22Rv1 (cell line): ENCODE data around the gene DDR1.
"Not testable (repeated sequence)": the region's sequence is repeated elsewhere in the genome, so short reads cannot be mapped to it uniquely, and the experiment has no call there.

Experiments
- H3K27ac ChIP-seq: fragments of 450-650 bp; 2 replicates; pipeline ENCODE4 v1.5.1; 2017
- CTCF ChIP-seq: fragments of 450-650 bp; IDR thresholded peaks from 2 replicates; pipeline ENCODE4 v1.5.1; 2017; ENCODE audit warnings: mild to moderate bottlenecking
- ZFX ChIP-seq: fragments of 450-650 bp; IDR thresholded peaks from 2 replicates; pipeline ENCODE4 v1.6.1; 2017; ENCODE audit warnings: antibody characterized with exemption, borderline replicate concordance

Gene DDR1

GRCh38 chr6:30855429-30856075, 28.8 kb upstream of the DDR1 start:
- TF ChIP-seq CTCF (no peak), ZFX (no peak)
- H3K27ac ChIP-seq: no peak overlapping the region

- TF ChIP-seq CTCF (no peak), ZFX (no peak)
- H3K27ac ChIP-seq: no peak overlapping the region
These were observed 27.2 kb upstream of the DDR1 start for GRCh38 chr6:30857112-30857511.

- H3K27ac ChIP-seq: no peak overlapping the region
- TF ChIP-seq ZFX (no peak), CTCF (no peak)
These were observed 26.8 kb upstream of the DDR1 start for GRCh38 chr6:30857549-30857948.

- not testable (repeated sequence) for H3K27ac ChIP-seq
These were observed 24.6 kb upstream of the DDR1 start for GRCh38 chr6:30859726-30860125.

GRCh38 chr6:30861257-30862048, 22.9 kb upstream of the DDR1 start:
- no peak overlapping the region for H3K27ac ChIP-seq
- TF ChIP-seq ZFX (no peak), CTCF (no peak)

GRCh38 chr6:30862156-30862875, 22.0 kb upstream of the DDR1 start:
- TF ChIP-seq CTCF (no peak), ZFX (no peak)
- no peak overlapping the region for H3K27ac ChIP-seq

GRCh38 chr6:30864325-30864724, 20.0 kb upstream of the DDR1 start:
- no peak for TF ChIP-seq ZFX
- no peak for TF ChIP-seq CTCF
- H3K27ac ChIP-seq: no peak overlapping the region

- H3K27ac ChIP-seq: not testable (repeated sequence)
These were observed 15.0 kb upstream of the DDR1 start for GRCh38 chr6:30869241-30869749.
